ENCODE results near the gene PSMD13.

Gene PSMD13

GRCh38 chr11:257766-258493, 21.2 kb downstream of the PSMD13 start:
- H4K20me1 ChIP-seq (ENCODE audit: insufficient read depth, low read length): no peaks in the 10 kb centered on the region
- peak overlapping the region; percentile 16; the same call in 1 of the 2 replicates for H3K4me2 ChIP-seq (ENCODE audit: low read length)
- H3K9ac ChIP-seq (ENCODE audit: low read length): no peak overlapping the region; the same call in 1 of the 2 replicates
- H3K4me3 ChIP-seq (ENCODE audit: low read depth, low read length, poor library complexity, severe bottlenecking): no peak overlapping the region
- H3K79me2 ChIP-seq (ENCODE audit: insufficient read depth, low read length): no peaks in the 10 kb centered on the region
- H3K36me3 ChIP-seq (ENCODE audit: insufficient read depth, low read length): peaks cover 9% of the 10 kb centered on the region
- H2AFZ ChIP-seq (ENCODE audit: low read length): no peak overlapping the region
- 0 out of 2 replicates have a peak, but pooled peaks cover 4% of the 10 kb centered on the region for H3K9me3 ChIP-seq (ENCODE audit: low read length)
- H3K4me1 ChIP-seq (ENCODE audit: insufficient read depth, low read length, severe bottlenecking): peaks cover 16% of the 10 kb centered on the region
- H3F3A ChIP-seq (ENCODE audit: insufficient read depth, low read length): no peaks in the 10 kb centered on the region
- H3K27me3 ChIP-seq (ENCODE audit: insufficient read depth, low read length): no peaks in the 10 kb centered on the region
- H3K27ac ChIP-seq (ENCODE audit: low read depth, low read length, poor library complexity, severe bottlenecking): peak overlapping the region; percentile 48
- H3K9me2 ChIP-seq (ENCODE audit: low read depth, low read length): no peaks in the 10 kb centered on the region
- TF ChIP-seq EZH2 (IDR thresholded peaks at IDR 0.05; ENCODE audit: borderline replicate concordance, low read length): no peak
- peak; percentile 46; the same call in 1 of the 2 replicates for TF ChIP-seq CTCF (IDR thresholded peaks at IDR 0.05; ENCODE audit: low read length)

- no peak overlapping the region for H3K27ac ChIP-seq (ENCODE audit: low read depth, low read length, poor library complexity, severe bottlenecking)
- H3K27me3 ChIP-seq (ENCODE audit: insufficient read depth, low read length): no peaks in the 10 kb centered on the region
- H3K4me1 ChIP-seq (ENCODE audit: insufficient read depth, low read length, severe bottlenecking): peaks cover 16% of the 10 kb centered on the region
- H3K79me2 ChIP-seq (ENCODE audit: insufficient read depth, low read length): no peaks in the 10 kb centered on the region
- H3K4me2 ChIP-seq (ENCODE audit: low read length): no peak overlapping the region
- no peaks in the 10 kb centered on the region for H3K9me2 ChIP-seq (ENCODE audit: low read depth, low read length)
- no peaks in the 10 kb centered on the region for H4K20me1 ChIP-seq (ENCODE audit: insufficient read depth, low read length)
- no peaks in the 10 kb centered on the region for H3K36me3 ChIP-seq (ENCODE audit: insufficient read depth, low read length)
- TF ChIP-seq EZH2 (IDR thresholded peaks at IDR 0.05; ENCODE audit: borderline replicate concordance, low read length) (no peak), CTCF (IDR thresholded peaks at IDR 0.05; ENCODE audit: low read length) (no peak)
- no peaks in the 10 kb centered on the region; the same call in 1 of the 2 replicates for H3F3A ChIP-seq (ENCODE audit: insufficient read depth, low read length)
- no peak overlapping the region for H3K4me3 ChIP-seq (ENCODE audit: low read depth, low read length, poor library complexity, severe bottlenecking)
- no peak overlapping the region for H2AFZ ChIP-seq (ENCODE audit: low read length)
- no peak overlapping the region for H3K9ac ChIP-seq (ENCODE audit: low read length)
- H3K9me3 ChIP-seq (ENCODE audit: low read length): 0 out of 2 replicates have a peak, but pooled peaks cover 4% of the 10 kb centered on the region
Observed at GRCh38 chr11:259413-259812, 22.6 kb downstream of the PSMD13 start.

DNA sequence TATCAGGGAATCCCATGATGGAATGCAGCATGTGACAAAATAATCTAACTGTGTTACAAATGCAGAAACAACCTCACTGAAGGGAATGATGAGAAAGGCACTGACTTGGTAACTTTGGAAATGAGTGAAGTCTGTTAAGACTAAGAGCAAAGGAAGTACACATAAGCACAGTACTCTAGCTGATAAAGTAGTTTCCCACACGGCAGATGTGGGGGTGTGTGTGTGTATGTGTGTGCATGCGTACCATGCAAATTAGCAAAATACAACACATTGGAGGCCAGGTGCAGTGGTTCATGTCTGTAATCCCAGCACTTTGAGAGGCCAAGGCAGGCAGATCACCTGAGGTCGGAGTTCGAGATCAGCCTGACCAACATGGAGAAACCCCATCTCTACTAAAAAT, 24.8 kb downstream of the PSMD13 start:
- H3K4me3 ChIP-seq (ENCODE audit: low read depth, low read length, poor library complexity, severe bottlenecking): no peak overlapping the region
- peaks cover 7% of the 10 kb centered on the region; the same call in 1 of the 2 replicates for H3K9me3 ChIP-seq (ENCODE audit: low read length)
- no peak overlapping the region for H3K4me2 ChIP-seq (ENCODE audit: low read length)
- H2AFZ ChIP-seq (ENCODE audit: low read length): no peak overlapping the region
- H3K4me1 ChIP-seq (ENCODE audit: insufficient read depth, low read length, severe bottlenecking): peaks cover 16% of the 10 kb centered on the region
- H3K79me2 ChIP-seq (ENCODE audit: insufficient read depth, low read length): no peaks in the 10 kb centered on the region
- peaks cover 1% of the 10 kb centered on the region for H3F3A ChIP-seq (ENCODE audit: insufficient read depth, low read length)
- no peaks in the 10 kb centered on the region for H3K27me3 ChIP-seq (ENCODE audit: insufficient read depth, low read length)
- no peak overlapping the region for H3K9ac ChIP-seq (ENCODE audit: low read length)
- no peaks in the 10 kb centered on the region for H4K20me1 ChIP-seq (ENCODE audit: insufficient read depth, low read length)
- no peak overlapping the region for H3K27ac ChIP-seq (ENCODE audit: low read depth, low read length, poor library complexity, severe bottlenecking)
- TF ChIP-seq EZH2 (IDR thresholded peaks at IDR 0.05; ENCODE audit: borderline replicate concordance, low read length): no peak
- no peak for TF ChIP-seq CTCF (IDR thresholded peaks at IDR 0.05; ENCODE audit: low read length)
- no peaks in the 10 kb centered on the region for H3K9me2 ChIP-seq (ENCODE audit: low read depth, low read length)
- no peaks in the 10 kb centered on the region for H3K36me3 ChIP-seq (ENCODE audit: insufficient read depth, low read length)

Measured in OCI-LY1 (cell line).